Smooth muscle cell (in vitro differentiated cells): Measurements from ENCODE around the gene SP3. TPM values are rescaled to one million over a fixed set of nuclear protein-coding genes. Genes with fewer than 3 reads are reported as not detected.

Experiments
- DNase-seq: peaks from one replicate; lab custom pipeline; 2025; ENCODE audit not compliant: unreplicated experiment; lab: John Stamatoyannopoulos, UW
- H2AFZ ChIP-seq: fragments of 200-600 bp; sonication (generic); 2 replicates; pipeline ENCODE4 v1.6.0; 2016; ENCODE audit warnings: antibody characterized with exemption, low read depth, mild to moderate bottlenecking
- H3F3A ChIP-seq: fragments of 200-600 bp; sonication (generic); 2 replicates; pipeline ENCODE4 v1.6.0; 2017; ENCODE audit warnings: antibody characterized with exemption, low read depth
- H3K27ac ChIP-seq: fragments of 200-600 bp; sonication (generic); 2 replicates; pipeline ENCODE4 v1.5.1; 2016; ENCODE audit warnings: low read depth, mild to moderate bottlenecking
- H3K27me3 ChIP-seq: fragments of 200-600 bp; sonication (generic); 2 replicates; pipeline ENCODE4 v1.6.1; 2016; ENCODE audit warnings: low read depth, mild to moderate bottlenecking
- H3K36me3 ChIP-seq: fragments of 200-600 bp; sonication (generic); 2 replicates; pipeline ENCODE4 v1.5.1; 2016; ENCODE audit warnings: low read depth
- H3K4me1 ChIP-seq: fragments of 200-600 bp; sonication (generic); 2 replicates; pipeline ENCODE4 v1.5.1; 2016; ENCODE audit warnings: low read depth
- H3K4me2 ChIP-seq: fragments of 200-600 bp; sonication (generic); 2 replicates; pipeline ENCODE4 v1.6.0; 2016; ENCODE audit warnings: mild to moderate bottlenecking
- H3K4me3 ChIP-seq: fragments of 200-600 bp; sonication (generic); 2 replicates; pipeline ENCODE4 v1.5.1; 2016; ENCODE audit warnings: mild to moderate bottlenecking
- H3K79me2 ChIP-seq: fragments of 200-600 bp; sonication (generic); 2 replicates; pipeline ENCODE4 v1.6.0; 2016; ENCODE audit warnings: low read depth, mild to moderate bottlenecking
- H3K9ac ChIP-seq: fragments of 200-600 bp; sonication (generic); 2 replicates; pipeline ENCODE4 v1.6.0; 2016; ENCODE audit warnings: low read depth
- H3K9me3 ChIP-seq: fragments of 200-600 bp; sonication (generic); replicated peaks from 2 replicates; pipeline ENCODE4 v1.5.1; 2016; ENCODE audit warnings: low read depth
- H4K20me1 ChIP-seq: fragments of 200-600 bp; sonication (generic); 2 replicates; pipeline ENCODE4 v1.6.0; 2016; ENCODE audit warnings: low read depth
- WGBS: methylation state at CpG from one replicate; pipeline ENCODE4 v1.1.7; 2016; ENCODE audit warnings: low lambda C conversion rate; 5-methylcytosine and 5-hydroxymethylcytosine counted together
- polyA plus RNA-seq: library from polyadenylated mRNA; unstranded; fragments of >200 nt; fragmentation: Nextera tagmentation; extraction: Ambion mirVana; gene quantifications from 2 replicates; pipeline ENCODE4 v1.2.1, GENCODE V29; 2016
- total RNA-seq: library from RNA; depleted of rRNA; stranded (reverse); fragments of >200 nt; gene quantifications from 2 replicates; pipeline ENCODE4 v1.2.3, GENCODE V29; 2014
- TF ChIP-seq, protein P1 (sequence below): fragments of 200-600 bp; sonication (generic); IDR thresholded peaks from 2 replicates; pipeline ENCODE4 v1.5.1; 2017; ENCODE audit warnings: borderline replicate concordance, mild to moderate bottlenecking, antibody characterized with exemption; ENCODE audit not compliant: insufficient read depth, poor library complexity, severe bottlenecking

The SP3 gene
- total and polyA plus RNA-seq, 2 experiments from 2014 or later = 24.5 to 84.5 TPM

DNA sequence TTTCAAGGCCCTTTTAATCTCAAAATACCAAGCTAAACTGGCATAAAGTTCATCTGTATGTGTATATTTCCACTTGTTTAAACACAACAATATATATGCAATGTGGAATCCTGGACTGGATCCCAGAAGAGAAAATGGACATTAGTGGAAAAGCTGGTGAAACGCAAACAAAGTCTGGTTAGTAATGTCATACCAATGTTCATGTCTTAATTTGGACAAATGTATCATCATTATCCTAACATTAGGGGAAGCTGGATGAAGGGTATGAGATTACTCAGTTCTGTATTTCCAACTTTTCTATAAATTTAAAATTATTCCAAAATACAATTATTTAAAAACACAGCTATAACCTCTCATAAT is 3.8 kb downstream of the SP3 start:
- H3K79me2 ChIP-seq = peaks cover 70% of the 10 kb centered on the region
- H2AFZ ChIP-seq = no peak overlapping the region
- H3K4me3 ChIP-seq = peak overlapping the region; percentile 66
- no peaks in the 10 kb centered on the region for H3K36me3 ChIP-seq
- H3K9me3 ChIP-seq = no peaks in the 10 kb centered on the region
- H3F3A ChIP-seq = peaks cover 24% of the 10 kb centered on the region
- WGBS = 97% methylated on average over 1 of the region's 1 CpG
- DNase-seq = no peak
- peaks cover 68% of the 10 kb centered on the region for H4K20me1 ChIP-seq
- TF ChIP-seq, protein P1, sequence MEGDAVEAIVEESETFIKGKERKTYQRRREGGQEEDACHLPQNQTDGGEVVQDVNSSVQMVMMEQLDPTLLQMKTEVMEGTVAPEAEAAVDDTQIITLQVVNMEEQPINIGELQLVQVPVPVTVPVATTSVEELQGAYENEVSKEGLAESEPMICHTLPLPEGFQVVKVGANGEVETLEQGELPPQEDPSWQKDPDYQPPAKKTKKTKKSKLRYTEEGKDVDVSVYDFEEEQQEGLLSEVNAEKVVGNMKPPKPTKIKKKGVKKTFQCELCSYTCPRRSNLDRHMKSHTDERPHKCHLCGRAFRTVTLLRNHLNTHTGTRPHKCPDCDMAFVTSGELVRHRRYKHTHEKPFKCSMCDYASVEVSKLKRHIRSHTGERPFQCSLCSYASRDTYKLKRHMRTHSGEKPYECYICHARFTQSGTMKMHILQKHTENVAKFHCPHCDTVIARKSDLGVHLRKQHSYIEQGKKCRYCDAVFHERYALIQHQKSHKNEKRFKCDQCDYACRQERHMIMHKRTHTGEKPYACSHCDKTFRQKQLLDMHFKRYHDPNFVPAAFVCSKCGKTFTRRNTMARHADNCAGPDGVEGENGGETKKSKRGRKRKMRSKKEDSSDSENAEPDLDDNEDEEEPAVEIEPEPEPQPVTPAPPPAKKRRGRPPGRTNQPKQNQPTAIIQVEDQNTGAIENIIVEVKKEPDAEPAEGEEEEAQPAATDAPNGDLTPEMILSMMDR = no peak
- H3K9ac ChIP-seq = no peak overlapping the region
- H3K4me2 ChIP-seq = peak overlapping the region; percentile 94
- H3K27ac ChIP-seq = peak overlapping the region; percentile 98
- H3K4me1 ChIP-seq = peaks cover 40% of the 10 kb centered on the region
- H3K27me3 ChIP-seq = no peaks in the 10 kb centered on the region

DNA sequence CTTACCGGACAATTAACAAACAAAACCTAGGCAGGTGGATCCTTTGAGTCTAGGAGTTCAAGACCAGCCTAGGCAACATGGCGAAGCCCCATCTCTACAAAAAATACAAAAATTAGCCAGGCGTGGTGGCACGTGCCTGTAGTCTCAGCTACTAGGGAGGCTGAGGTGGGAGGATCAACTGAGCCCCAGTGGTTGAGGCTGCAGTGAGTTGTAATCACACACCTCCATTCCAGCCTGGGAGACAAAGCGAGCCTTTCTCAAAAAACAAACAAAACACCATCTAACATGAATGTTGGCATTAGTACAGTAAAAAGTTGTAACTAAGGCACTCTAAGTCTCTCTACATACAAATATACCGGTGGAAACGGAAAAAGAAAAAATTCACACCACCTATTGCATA is 5.3 kb downstream of the SP3 start:
- WGBS = 97% methylated on average over 7 of the region's 7 CpGs

DNA sequence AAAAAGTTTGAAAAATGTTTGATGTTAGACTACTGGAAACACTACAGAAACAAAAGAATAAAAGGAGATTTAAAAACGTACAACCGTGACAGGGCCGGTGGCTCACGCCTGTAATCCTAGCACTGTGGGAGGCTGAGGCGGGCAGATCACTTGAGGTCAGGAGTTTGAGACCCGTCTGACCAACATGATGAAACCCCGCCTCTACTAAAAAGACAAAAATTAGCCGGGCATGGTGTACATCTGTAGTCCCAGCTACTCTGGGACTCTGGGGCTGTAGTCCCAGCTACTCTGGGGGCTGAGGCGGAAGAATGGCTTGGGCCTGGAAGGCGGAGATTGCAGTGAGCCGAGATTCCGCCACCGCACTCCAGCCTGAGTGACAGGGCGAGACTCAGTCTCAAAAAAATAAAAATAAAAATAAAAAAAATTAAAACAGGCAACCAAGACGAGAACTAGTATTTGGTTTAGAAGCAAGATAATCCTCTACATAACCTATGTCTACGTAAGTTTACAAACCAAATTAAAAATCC is 5.8 kb downstream of the SP3 start:
- Histone ChIP-seq H3K79me2 (peaks cover 89% of the 10 kb centered on the region), H3K36me3 (peaks cover 16% of the 10 kb centered on the region), H3K4me3 (no peak overlapping the region), H4K20me1 (peaks cover 87% of the 10 kb centered on the region), H3K9ac (no peak overlapping the region), H3K27me3 (no peaks in the 10 kb centered on the region), H3K27ac (no peak overlapping the region), H3K4me1 (peaks cover 36% of the 10 kb centered on the region), H2AFZ (no peak overlapping the region), H3F3A (peaks cover 15% of the 10 kb centered on the region), H3K9me3 (no peaks in the 10 kb centered on the region), H3K4me2 (no peak overlapping the region)
- DNase-seq = no peak
- 76% methylated on average over 16 of the region's 16 CpGs for WGBS
- TF ChIP-seq, protein P1 = no peak

More for the DNA sequence above, 5.3 kb downstream of the SP3 start:
- H4K20me1 ChIP-seq = peaks cover 82% of the 10 kb centered on the region
- no peak overlapping the region for H3K4me3 ChIP-seq
- no peak overlapping the region for H3K9ac ChIP-seq
- H3K79me2 ChIP-seq = peaks cover 84% of the 10 kb centered on the region
- DNase-seq = no peak
- no peak overlapping the region for H3K27ac ChIP-seq
- H2AFZ ChIP-seq = no peak overlapping the region
- no peaks in the 10 kb centered on the region for H3K27me3 ChIP-seq
- peaks cover 15% of the 10 kb centered on the region for H3F3A ChIP-seq
- no peak overlapping the region for H3K4me2 ChIP-seq
- peaks cover 11% of the 10 kb centered on the region for H3K36me3 ChIP-seq
- H3K4me1 ChIP-seq = peaks cover 36% of the 10 kb centered on the region
- H3K9me3 ChIP-seq = no peaks in the 10 kb centered on the region
- TF ChIP-seq, protein P1 = no peak

DNA sequence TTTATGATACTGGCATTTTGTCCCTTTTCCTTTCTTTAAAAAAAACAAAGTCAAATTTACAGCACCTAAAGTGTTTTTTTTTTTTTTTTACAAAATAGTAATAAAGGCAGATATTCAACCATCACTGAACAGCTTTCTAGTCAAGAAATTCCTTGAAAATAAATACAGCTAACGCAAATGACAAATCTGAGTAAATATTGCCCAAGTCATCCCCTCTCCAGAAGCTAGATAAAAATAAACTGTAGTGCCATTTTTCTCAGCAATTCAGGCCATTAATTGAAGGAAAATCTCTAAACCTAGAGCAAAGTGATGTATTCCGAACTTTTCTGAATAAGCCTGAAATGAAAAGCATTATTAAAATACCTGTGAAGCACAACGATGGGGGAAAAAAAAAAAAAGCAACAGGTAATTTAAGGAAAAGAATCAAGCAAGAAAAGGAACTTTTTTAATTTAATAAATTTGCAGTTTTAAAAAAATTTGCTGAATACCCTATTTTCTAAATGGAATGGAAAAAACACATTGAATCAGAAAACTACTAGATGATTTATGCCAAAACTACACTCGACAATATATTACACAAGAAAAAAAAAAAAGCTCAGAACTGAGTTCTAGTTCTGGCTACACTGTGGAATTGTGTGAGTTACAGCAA is 6.9 kb downstream of the SP3 start:
- WGBS = 74% methylated on average over 4 of the region's 4 CpGs
- H3K4me1 ChIP-seq = peaks cover 36% of the 10 kb centered on the region
- H3K79me2 ChIP-seq = peaks cover 100% of the 10 kb centered on the region
- no peak overlapping the region for H2AFZ ChIP-seq
- no peak overlapping the region for H3K9ac ChIP-seq
- DNase-seq = no peak
- peaks cover 19% of the 10 kb centered on the region for H3K36me3 ChIP-seq
- peak overlapping the region; percentile 11 for H3K27ac ChIP-seq
- no peaks in the 10 kb centered on the region for H3K27me3 ChIP-seq
- TF ChIP-seq, protein P1 = no peak
- peaks cover 15% of the 10 kb centered on the region for H3F3A ChIP-seq
- H3K9me3 ChIP-seq = no peaks in the 10 kb centered on the region
- no peak overlapping the region for H3K4me3 ChIP-seq
- H4K20me1 ChIP-seq = peaks cover 98% of the 10 kb centered on the region
- peak overlapping the region; percentile 75 for H3K4me2 ChIP-seq
